H1 (cell line): Measurements from ENCODE around the gene CCL28. TPM values are rescaled to one million over a fixed set of nuclear protein-coding genes. Genes with fewer than 3 reads are reported as not detected.

Experiments
- CHD2 ChIP-seq: IDR thresholded peaks from 2 replicates; pipeline ENCODE4 v1.6.1; 2012; ENCODE audit warnings: low read length, improper control_type of control experiment
- HDAC2 ChIP-seq, 2 experiments: fragments of 300-600 bp in 1 of 2; sonication (generic) in 1 of 2; IDR thresholded peaks; 2 replicates each; pipeline ENCODE4 v1.6.1; 2011 to 2012; ENCODE audit warnings: low read depth in 2 of 2, low read length in 2 of 2, mild to moderate bottlenecking in 2 of 2, moderate library complexity in 2 of 2, borderline replicate concordance in 1 of 2, inconsistent platforms in 1 of 2
- POLR2AphosphoS5 ChIP-seq: IDR thresholded peaks from 2 replicates; pipeline ENCODE4 v1.6.1; 2011; ENCODE audit warnings: low read depth, low read length
- POU5F1 ChIP-seq: IDR thresholded peaks from 2 replicates; pipeline ENCODE4 v1.6.1; 2011; ENCODE audit warnings: low read depth, mild to moderate bottlenecking, low read length, moderate library complexity
- RXRA ChIP-seq: IDR thresholded peaks from 2 replicates; pipeline ENCODE4 v1.6.1; 2011; ENCODE audit warnings: low read depth, mild to moderate bottlenecking, low read length, moderate library complexity; ENCODE audit not compliant: insufficient read depth
- SIX5 ChIP-seq: IDR thresholded peaks from 2 replicates; pipeline ENCODE4 v1.6.1; 2011; ENCODE audit warnings: mild to moderate bottlenecking, low read depth, low read length
- SP2 ChIP-seq: IDR thresholded peaks from 2 replicates; pipeline ENCODE4 v1.6.1; 2012; ENCODE audit warnings: mild to moderate bottlenecking, low read length, inconsistent platforms
- SP4 ChIP-seq: IDR thresholded peaks from 2 replicates; pipeline ENCODE4 v1.6.1; 2012; ENCODE audit warnings: low read length, inconsistent platforms
- polyA plus RNA-seq, 7 experiments: library from polyadenylated mRNA; depleted of rRNA in 3 of 7; stranded (reverse) in 5 of 7; unstranded in 2 of 7; fragments of >200 nt in 5 of 7; fragments of 200-250 nt in 2 of 7; gene quantifications; 1 replicate in 5 of 7; 2 replicates in 1 of 7; 4 replicates in 1 of 7; pipeline versions ENCODE4 v1.2.1 to v1.2.3, GENCODE V29; 2011 to 2013; ENCODE audit warnings: missing spikeins in 2 of 7, mixed read lengths in 2 of 7
- total RNA-seq: library from RNA; stranded (reverse); fragmentation: NEBNext Ultra II Directional; extraction: Animal tissue kit (Norgen Biotek cat#: 25700); gene quantifications from 2 replicates; pipeline ENCODE4 v1.2.1, GENCODE V29; 2021
- TF ChIP-seq, protein P1 (sequence below): fragments of 300-600 bp; sonication (generic); IDR thresholded peaks from 2 replicates; pipeline ENCODE4 v1.7.1; 2012; ENCODE audit warnings: low read length, moderate library complexity, mild to moderate bottlenecking, inconsistent platforms; ENCODE audit not compliant: insufficient replicate concordance
- TF ChIP-seq, protein P2 (sequence below), 3 experiments: IDR thresholded peaks; 1 replicate in 2 of 3; 2 replicates in 1 of 3; pipeline versions ENCODE4 v1.5.1 to v1.6.1; 2011; ENCODE audit warnings: low read length in 3 of 3, mild to moderate bottlenecking in 3 of 3, inconsistent platforms in 2 of 3, low read depth in 1 of 3, moderate library complexity in 1 of 3; ENCODE audit not compliant: insufficient read depth in 1 of 3; ENCODE audit errors: control extremely low read depth in 1 of 3

The CCL28 gene
- total and polyA plus RNA-seq, 2 of the 8 experiments (the other 6 are each of a cell fraction or from before 2014, with no cell fraction given) = 0.95 TPM; not detected in 1

DNA sequence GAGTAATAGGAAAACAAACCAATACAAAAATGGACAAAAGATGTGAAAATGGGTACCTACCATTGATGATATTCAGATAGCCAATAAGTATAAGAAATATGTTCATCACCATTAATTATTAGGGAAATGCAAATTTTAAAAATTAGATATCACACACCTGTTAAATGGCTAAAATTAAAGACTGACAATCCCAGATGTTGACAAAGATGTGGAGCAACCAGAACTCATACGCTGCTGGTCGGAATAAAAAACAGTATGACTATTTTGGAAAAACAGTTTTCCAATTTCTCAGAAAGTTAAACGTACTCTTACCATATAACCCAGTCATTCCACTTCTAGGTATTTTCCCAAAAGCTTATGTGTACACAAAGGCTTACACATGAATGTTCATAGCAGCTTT is 44.4 kb upstream of the CCL28 start (continued):
- TF ChIP-seq, protein P1, sequence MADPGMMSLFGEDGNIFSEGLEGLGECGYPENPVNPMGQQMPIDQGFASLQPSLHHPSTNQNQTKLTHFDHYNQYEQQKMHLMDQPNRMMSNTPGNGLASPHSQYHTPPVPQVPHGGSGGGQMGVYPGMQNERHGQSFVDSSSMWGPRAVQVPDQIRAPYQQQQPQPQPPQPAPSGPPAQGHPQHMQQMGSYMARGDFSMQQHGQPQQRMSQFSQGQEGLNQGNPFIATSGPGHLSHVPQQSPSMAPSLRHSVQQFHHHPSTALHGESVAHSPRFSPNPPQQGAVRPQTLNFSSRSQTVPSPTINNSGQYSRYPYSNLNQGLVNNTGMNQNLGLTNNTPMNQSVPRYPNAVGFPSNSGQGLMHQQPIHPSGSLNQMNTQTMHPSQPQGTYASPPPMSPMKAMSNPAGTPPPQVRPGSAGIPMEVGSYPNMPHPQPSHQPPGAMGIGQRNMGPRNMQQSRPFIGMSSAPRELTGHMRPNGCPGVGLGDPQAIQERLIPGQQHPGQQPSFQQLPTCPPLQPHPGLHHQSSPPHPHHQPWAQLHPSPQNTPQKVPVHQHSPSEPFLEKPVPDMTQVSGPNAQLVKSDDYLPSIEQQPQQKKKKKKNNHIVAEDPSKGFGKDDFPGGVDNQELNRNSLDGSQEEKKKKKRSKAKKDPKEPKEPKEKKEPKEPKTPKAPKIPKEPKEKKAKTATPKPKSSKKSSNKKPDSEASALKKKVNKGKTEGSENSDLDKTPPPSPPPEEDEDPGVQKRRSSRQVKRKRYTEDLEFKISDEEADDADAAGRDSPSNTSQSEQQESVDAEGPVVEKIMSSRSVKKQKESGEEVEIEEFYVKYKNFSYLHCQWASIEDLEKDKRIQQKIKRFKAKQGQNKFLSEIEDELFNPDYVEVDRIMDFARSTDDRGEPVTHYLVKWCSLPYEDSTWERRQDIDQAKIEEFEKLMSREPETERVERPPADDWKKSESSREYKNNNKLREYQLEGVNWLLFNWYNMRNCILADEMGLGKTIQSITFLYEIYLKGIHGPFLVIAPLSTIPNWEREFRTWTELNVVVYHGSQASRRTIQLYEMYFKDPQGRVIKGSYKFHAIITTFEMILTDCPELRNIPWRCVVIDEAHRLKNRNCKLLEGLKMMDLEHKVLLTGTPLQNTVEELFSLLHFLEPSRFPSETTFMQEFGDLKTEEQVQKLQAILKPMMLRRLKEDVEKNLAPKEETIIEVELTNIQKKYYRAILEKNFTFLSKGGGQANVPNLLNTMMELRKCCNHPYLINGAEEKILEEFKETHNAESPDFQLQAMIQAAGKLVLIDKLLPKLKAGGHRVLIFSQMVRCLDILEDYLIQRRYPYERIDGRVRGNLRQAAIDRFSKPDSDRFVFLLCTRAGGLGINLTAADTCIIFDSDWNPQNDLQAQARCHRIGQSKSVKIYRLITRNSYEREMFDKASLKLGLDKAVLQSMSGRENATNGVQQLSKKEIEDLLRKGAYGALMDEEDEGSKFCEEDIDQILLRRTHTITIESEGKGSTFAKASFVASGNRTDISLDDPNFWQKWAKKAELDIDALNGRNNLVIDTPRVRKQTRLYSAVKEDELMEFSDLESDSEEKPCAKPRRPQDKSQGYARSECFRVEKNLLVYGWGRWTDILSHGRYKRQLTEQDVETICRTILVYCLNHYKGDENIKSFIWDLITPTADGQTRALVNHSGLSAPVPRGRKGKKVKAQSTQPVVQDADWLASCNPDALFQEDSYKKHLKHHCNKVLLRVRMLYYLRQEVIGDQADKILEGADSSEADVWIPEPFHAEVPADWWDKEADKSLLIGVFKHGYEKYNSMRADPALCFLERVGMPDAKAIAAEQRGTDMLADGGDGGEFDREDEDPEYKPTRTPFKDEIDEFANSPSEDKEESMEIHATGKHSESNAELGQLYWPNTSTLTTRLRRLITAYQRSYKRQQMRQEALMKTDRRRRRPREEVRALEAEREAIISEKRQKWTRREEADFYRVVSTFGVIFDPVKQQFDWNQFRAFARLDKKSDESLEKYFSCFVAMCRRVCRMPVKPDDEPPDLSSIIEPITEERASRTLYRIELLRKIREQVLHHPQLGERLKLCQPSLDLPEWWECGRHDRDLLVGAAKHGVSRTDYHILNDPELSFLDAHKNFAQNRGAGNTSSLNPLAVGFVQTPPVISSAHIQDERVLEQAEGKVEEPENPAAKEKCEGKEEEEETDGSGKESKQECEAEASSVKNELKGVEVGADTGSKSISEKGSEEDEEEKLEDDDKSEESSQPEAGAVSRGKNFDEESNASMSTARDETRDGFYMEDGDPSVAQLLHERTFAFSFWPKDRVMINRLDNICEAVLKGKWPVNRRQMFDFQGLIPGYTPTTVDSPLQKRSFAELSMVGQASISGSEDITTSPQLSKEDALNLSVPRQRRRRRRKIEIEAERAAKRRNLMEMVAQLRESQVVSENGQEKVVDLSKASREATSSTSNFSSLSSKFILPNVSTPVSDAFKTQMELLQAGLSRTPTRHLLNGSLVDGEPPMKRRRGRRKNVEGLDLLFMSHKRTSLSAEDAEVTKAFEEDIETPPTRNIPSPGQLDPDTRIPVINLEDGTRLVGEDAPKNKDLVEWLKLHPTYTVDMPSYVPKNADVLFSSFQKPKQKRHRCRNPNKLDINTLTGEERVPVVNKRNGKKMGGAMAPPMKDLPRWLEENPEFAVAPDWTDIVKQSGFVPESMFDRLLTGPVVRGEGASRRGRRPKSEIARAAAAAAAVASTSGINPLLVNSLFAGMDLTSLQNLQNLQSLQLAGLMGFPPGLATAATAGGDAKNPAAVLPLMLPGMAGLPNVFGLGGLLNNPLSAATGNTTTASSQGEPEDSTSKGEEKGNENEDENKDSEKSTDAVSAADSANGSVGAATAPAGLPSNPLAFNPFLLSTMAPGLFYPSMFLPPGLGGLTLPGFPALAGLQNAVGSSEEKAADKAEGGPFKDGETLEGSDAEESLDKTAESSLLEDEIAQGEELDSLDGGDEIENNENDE = no peak
- TF ChIP-seq POLR2AphosphoS5 = no peak
- no peak for TF ChIP-seq HDAC2 (IDR thresholded peaks at IDR 0.05; ENCODE audit: borderline replicate concordance in 1 of 2, low read depth in 2 of 2, low read length in 2 of 2)
- TF ChIP-seq, protein P2, sequence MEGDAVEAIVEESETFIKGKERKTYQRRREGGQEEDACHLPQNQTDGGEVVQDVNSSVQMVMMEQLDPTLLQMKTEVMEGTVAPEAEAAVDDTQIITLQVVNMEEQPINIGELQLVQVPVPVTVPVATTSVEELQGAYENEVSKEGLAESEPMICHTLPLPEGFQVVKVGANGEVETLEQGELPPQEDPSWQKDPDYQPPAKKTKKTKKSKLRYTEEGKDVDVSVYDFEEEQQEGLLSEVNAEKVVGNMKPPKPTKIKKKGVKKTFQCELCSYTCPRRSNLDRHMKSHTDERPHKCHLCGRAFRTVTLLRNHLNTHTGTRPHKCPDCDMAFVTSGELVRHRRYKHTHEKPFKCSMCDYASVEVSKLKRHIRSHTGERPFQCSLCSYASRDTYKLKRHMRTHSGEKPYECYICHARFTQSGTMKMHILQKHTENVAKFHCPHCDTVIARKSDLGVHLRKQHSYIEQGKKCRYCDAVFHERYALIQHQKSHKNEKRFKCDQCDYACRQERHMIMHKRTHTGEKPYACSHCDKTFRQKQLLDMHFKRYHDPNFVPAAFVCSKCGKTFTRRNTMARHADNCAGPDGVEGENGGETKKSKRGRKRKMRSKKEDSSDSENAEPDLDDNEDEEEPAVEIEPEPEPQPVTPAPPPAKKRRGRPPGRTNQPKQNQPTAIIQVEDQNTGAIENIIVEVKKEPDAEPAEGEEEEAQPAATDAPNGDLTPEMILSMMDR (IDR thresholded peaks at IDR 0.05; ENCODE audit: control extremely low read depth in 1 of 3, insufficient read depth in 1 of 3, low read depth in 1 of 3, low read length in 3 of 3) = no peak
- TF ChIP-seq CHD2 = no peak
- TF ChIP-seq SIX5 = no peak
- no peak for TF ChIP-seq SP2
- TF ChIP-seq POU5F1 = no peak
- TF ChIP-seq SP4 = no peak
- no peak for TF ChIP-seq RXRA
